K562 (cell line): ENCODE results near the gene HPN. TPM values are rescaled to one million over a fixed set of nuclear protein-coding genes. Genes with fewer than 3 reads are reported as not detected.

Experiments
- ATF1 ChIP-seq, 2 experiments: fragments of 450-650 bp in 1 of 2; IDR thresholded peaks; 2 replicates each; pipeline ENCODE4 v1.6.1; 2016; ENCODE audit warnings: missing compliant biosample characterization in 1 of 2, missing genetic modification characterization in 1 of 2
- ELF2 ChIP-seq: fragments of 250-450 bp; sonication (Bioruptor Pico); IDR thresholded peaks from 2 replicates; pipeline ENCODE4 v1.5.0; 2021; ENCODE audit warnings: mild to moderate bottlenecking
- MAFF ChIP-seq: IDR thresholded peaks from 2 replicates; pipeline ENCODE4 v1.6.1; 2012; ENCODE audit warnings: low read length, improper control_type of control experiment
- MAZ ChIP-seq, 2 experiments: fragments of 450-650 bp in 1 of 2; sonication (generic) in 1 of 2; formaldehyde crosslinking; IDR thresholded peaks in 1 of 2; conservative IDR thresholded peaks in 1 of 2; 2 replicates each; pipeline versions ENCODE4 v1.4.0 to v1.5.0; 2020; ENCODE audit warnings: mild to moderate bottlenecking in 1 of 2, missing genetic modification reagents in 1 of 2
- MGA ChIP-seq: fragments of 450-650 bp; IDR thresholded peaks from 2 replicates; pipeline ENCODE4 v1.6.1; 2016; ENCODE audit warnings: mild to moderate bottlenecking, moderate library complexity
- PHF20 ChIP-seq: fragments of 450-650 bp; IDR thresholded peaks from 2 replicates; pipeline ENCODE4 v1.6.1; 2018; ENCODE audit not compliant: partially characterized antibody
- RBM22 ChIP-seq: fragments of 200-400 bp; formaldehyde crosslinking; IDR thresholded peaks from 2 replicates; pipeline ENCODE4 v1.6.1; 2018; ENCODE audit warnings: low read length, low read depth; ENCODE audit not compliant: poor library complexity, severe bottlenecking
- SP1 ChIP-seq: sonication (generic); formaldehyde crosslinking; IDR thresholded peaks from 2 replicates; pipeline ENCODE4 v1.8.1; 2022; ENCODE audit warnings: mild to moderate bottlenecking, missing genetic modification reagents
- ZFPM2 ChIP-seq: fragments of 250-450 bp; sonication (Bioruptor Pico); IDR thresholded peaks from 2 replicates; pipeline ENCODE4 v1.5.1; 2022; ENCODE audit warnings: mild to moderate bottlenecking
- ZNF197 ChIP-seq: fragments of 200-800 bp; sonication (Bioruptor generic); IDR thresholded peaks from 2 replicates; pipeline ENCODE4 v1.6.1; 2016; ENCODE audit warnings: low read depth, missing genetic modification characterization, missing compliant biosample characterization
- polyA plus RNA-seq, 8 experiments: library from polyadenylated mRNA; depleted of rRNA in 4 of 8; stranded (reverse) in 5 of 8; unstranded in 3 of 8; fragments of >200 nt; fragmentation: Nextera tagmentation in 2 of 8; fragmentation: Illumina TruSeq in 1 of 8; extraction: Ambion mirVana in 2 of 8; extraction: Trizol in 1 of 8; gene quantifications; 2 replicates each; pipeline versions ENCODE4 v1.2.1 to v1.2.3, GENCODE V29; 2011 to 2014; ENCODE audit warnings: inconsistent platforms in 1 of 8, missing spikeins in 1 of 8
- total RNA-seq, 7 experiments: library from RNA; depleted of rRNA in 6 of 7; stranded (reverse); fragments of >200 nt in 6 of 7; fragmentation: Illumina TruSeq in 2 of 7; extraction: Trizol in 2 of 7; gene quantifications; 2 replicates each; pipeline versions ENCODE4 v1.2.1 to v1.2.3, GENCODE V29; 2011 to 2021; ENCODE audit warnings: low replicate concordance in 1 of 7
- TF ChIP-seq, protein P1 (sequence below): sonication (generic); formaldehyde crosslinking; IDR thresholded peaks from 2 replicates; pipeline ENCODE4 v1.8.1; 2022; ENCODE audit warnings: missing genetic modification reagents
- TF ChIP-seq, protein P2 (sequence below): sonication (generic); formaldehyde crosslinking; IDR thresholded peaks from 2 replicates; pipeline ENCODE4 v1.8.1; 2023; ENCODE audit warnings: mild to moderate bottlenecking, missing genetic modification reagents

HPN gene
- total and polyA plus RNA-seq, 9 of the 15 experiments (the other 6 are each of a cell fraction or from before 2014, with no cell fraction given): 0.10 to 0.20 TPM; not detected in 7

GRCh38 chr19:34999498-35000337, 41.8 kb upstream of the HPN start, which contains the start of gene GRAMD1A (continued):
- TF ChIP-seq MGA: no peak
- TF ChIP-seq, protein P1, sequence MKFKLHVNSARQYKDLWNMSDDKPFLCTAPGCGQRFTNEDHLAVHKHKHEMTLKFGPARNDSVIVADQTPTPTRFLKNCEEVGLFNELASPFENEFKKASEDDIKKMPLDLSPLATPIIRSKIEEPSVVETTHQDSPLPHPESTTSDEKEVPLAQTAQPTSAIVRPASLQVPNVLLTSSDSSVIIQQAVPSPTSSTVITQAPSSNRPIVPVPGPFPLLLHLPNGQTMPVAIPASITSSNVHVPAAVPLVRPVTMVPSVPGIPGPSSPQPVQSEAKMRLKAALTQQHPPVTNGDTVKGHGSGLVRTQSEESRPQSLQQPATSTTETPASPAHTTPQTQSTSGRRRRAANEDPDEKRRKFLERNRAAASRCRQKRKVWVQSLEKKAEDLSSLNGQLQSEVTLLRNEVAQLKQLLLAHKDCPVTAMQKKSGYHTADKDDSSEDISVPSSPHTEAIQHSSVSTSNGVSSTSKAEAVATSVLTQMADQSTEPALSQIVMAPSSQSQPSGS (CRISPR knock-in tag): no peak
- peak; percentile 52 to 77; a peak in 3 of 4 replicates for TF ChIP-seq MAZ (CRISPR knock-in tag; conservative IDR thresholded peaks at IDR 0.05 in 1 of 2, IDR thresholded peaks at IDR 0.05 in 1 of 2)
- TF ChIP-seq ELF2 (CRISPR knock-in tag): no peak
- TF ChIP-seq PHF20: peak; percentile 44
- peak; percentile 32; the same call in 1 of the 2 replicates for TF ChIP-seq ATF1 (CRISPR knock-in tag; IDR thresholded peaks at IDR 0.05)
- peak; percentile 70 for TF ChIP-seq ATF1 (tag; IDR thresholded peaks at IDR 0.05)
- no peak for TF ChIP-seq ZNF197 (CRISPR knock-in tag)
- no peak for TF ChIP-seq ZFPM2 (CRISPR knock-in tag)
- no peak for TF ChIP-seq SP1 (CRISPR knock-in tag)
- TF ChIP-seq RBM22: no peak
- TF ChIP-seq, protein P2, sequence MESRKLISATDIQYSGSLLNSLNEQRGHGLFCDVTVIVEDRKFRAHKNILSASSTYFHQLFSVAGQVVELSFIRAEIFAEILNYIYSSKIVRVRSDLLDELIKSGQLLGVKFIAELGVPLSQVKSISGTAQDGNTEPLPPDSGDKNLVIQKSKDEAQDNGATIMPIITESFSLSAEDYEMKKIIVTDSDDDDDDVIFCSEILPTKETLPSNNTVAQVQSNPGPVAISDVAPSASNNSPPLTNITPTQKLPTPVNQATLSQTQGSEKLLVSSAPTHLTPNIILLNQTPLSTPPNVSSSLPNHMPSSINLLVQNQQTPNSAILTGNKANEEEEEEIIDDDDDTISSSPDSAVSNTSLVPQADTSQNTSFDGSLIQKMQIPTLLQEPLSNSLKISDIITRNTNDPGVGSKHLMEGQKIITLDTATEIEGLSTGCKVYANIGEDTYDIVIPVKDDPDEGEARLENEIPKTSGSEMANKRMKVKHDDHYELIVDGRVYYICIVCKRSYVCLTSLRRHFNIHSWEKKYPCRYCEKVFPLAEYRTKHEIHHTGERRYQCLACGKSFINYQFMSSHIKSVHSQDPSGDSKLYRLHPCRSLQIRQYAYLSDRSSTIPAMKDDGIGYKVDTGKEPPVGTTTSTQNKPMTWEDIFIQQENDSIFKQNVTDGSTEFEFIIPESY (CRISPR knock-in tag): no peak
- TF ChIP-seq MAFF: no peak
